BLaER1 (cell line): ENCODE measurements around the gene DHRS13.

Experiments
- H3K27ac ChIP-seq: shearing (Covaris generic); formaldehyde crosslinking; 2 replicates; pipeline ENCODE4 v1.8.1; 2022
- H3K27me3 ChIP-seq: shearing (Covaris generic); formaldehyde crosslinking; 2 replicates; pipeline ENCODE4 v1.8.1; 2022
- H3K36me3 ChIP-seq: shearing (Covaris generic); formaldehyde crosslinking; 2 replicates; pipeline ENCODE4 v1.8.1; 2022
- H3K4me1 ChIP-seq: shearing (Covaris generic); formaldehyde crosslinking; 2 replicates; pipeline ENCODE4 v1.8.1; 2022
- H3K4me2 ChIP-seq: shearing (Covaris generic); formaldehyde crosslinking; 2 replicates; pipeline ENCODE4 v1.8.1; 2022
- H3K4me3 ChIP-seq: shearing (Covaris generic); formaldehyde crosslinking; 2 replicates; pipeline ENCODE4 v1.8.1; 2022
- H3K9ac ChIP-seq: shearing (Covaris generic); formaldehyde crosslinking; 2 replicates; pipeline ENCODE4 v1.8.1; 2022
- H3K9me3 ChIP-seq: shearing (Covaris generic); formaldehyde crosslinking; 2 replicates; pipeline ENCODE4 v1.8.1; 2022
- H4K20me1 ChIP-seq: shearing (Covaris generic); formaldehyde crosslinking; 2 replicates; pipeline ENCODE4 v1.8.1; 2022
- Cebpa-rat ChIP-seq: shearing (Covaris generic); IDR thresholded peaks from 2 replicates; pipeline ENCODE4 v1.8.1; 2022

DHRS13 gene

GRCh38 chr17:28887871-28888471, 14.9 kb downstream of the DHRS13 start:
- H3K9me3 ChIP-seq: peaks cover 3% of the 10 kb centered on the region; the same call in 1 of the 2 replicates
- no peak for TF ChIP-seq Cebpa-rat
- peak overlapping the region; percentile 98 for H3K4me2 ChIP-seq
- H3K27me3 ChIP-seq: no peaks in the 10 kb centered on the region
- H3K36me3 ChIP-seq: peaks cover 61% of the 10 kb centered on the region
- H3K4me3 ChIP-seq: no peak overlapping the region
- peaks cover 62% of the 10 kb centered on the region for H4K20me1 ChIP-seq
- no peak overlapping the region for H3K27ac ChIP-seq
- no peak overlapping the region for H3K9ac ChIP-seq
- H3K4me1 ChIP-seq: peaks cover 96% of the 10 kb centered on the region

GRCh38 chr17:28885951-28886350, 16.9 kb downstream of the DHRS13 start:
- peaks cover 62% of the 10 kb centered on the region for H4K20me1 ChIP-seq
- H3K4me3 ChIP-seq: no peak overlapping the region
- no peak for TF ChIP-seq Cebpa-rat
- no peaks in the 10 kb centered on the region for H3K27me3 ChIP-seq
- H3K27ac ChIP-seq: peak overlapping the region; percentile 31; the same call in 1 of the 2 replicates
- H3K36me3 ChIP-seq: peaks cover 72% of the 10 kb centered on the region
- no peak overlapping the region for H3K9ac ChIP-seq
- peak overlapping the region; percentile 43 for H3K4me2 ChIP-seq
- peaks cover 81% of the 10 kb centered on the region for H3K4me1 ChIP-seq
- H3K9me3 ChIP-seq: peaks cover 3% of the 10 kb centered on the region; the same call in 1 of the 2 replicates

- Histone ChIP-seq H4K20me1 (peaks cover 62% of the 10 kb centered on the region), H3K27ac (no peak overlapping the region), H3K4me1 (peaks cover 76% of the 10 kb centered on the region), H3K27me3 (no peaks in the 10 kb centered on the region), H3K9me3 (no peaks in the 10 kb centered on the region), H3K36me3 (peaks cover 74% of the 10 kb centered on the region), H3K4me3 (no peak overlapping the region), H3K4me2 (peak overlapping the region; percentile 43; the same call in 1 of the 2 replicates), H3K9ac (no peak overlapping the region)
- TF ChIP-seq Cebpa-rat: no peak
These were observed 17.5 kb downstream of the DHRS13 start for GRCh38 chr17:28885363-28885762.

- TF ChIP-seq Cebpa-rat: no peak
- Histone ChIP-seq H3K4me1 (peaks cover 63% of the 10 kb centered on the region), H3K27ac (0 out of 2 replicates have a peak overlapping the region, but pooled peaks have one; percentile 22), H3K4me3 (no peak overlapping the region), H3K4me2 (peak overlapping the region; percentile 42), H3K9me3 (no peaks in the 10 kb centered on the region), H3K36me3 (peaks cover 87% of the 10 kb centered on the region), H3K27me3 (no peaks in the 10 kb centered on the region), H4K20me1 (peaks cover 55% of the 10 kb centered on the region), H3K9ac (no peak overlapping the region)
These were observed 18.7 kb downstream of the DHRS13 start for GRCh38 chr17:28883967-28884702.

GRCh38 chr17:28882154-28882895, 20.6 kb downstream of the DHRS13 start:
- no peaks in the 10 kb centered on the region for H3K9me3 ChIP-seq
- no peak overlapping the region for H3K4me3 ChIP-seq
- TF ChIP-seq Cebpa-rat: no peak
- no peak overlapping the region for H3K9ac ChIP-seq
- peaks cover 46% of the 10 kb centered on the region for H3K4me1 ChIP-seq
- peaks cover 94% of the 10 kb centered on the region for H3K36me3 ChIP-seq
- H3K4me2 ChIP-seq: no peak overlapping the region
- H3K27me3 ChIP-seq: no peaks in the 10 kb centered on the region
- no peak overlapping the region for H3K27ac ChIP-seq
- peaks cover 39% of the 10 kb centered on the region; the same call in 1 of the 2 replicates for H4K20me1 ChIP-seq

GRCh38 chr17:28881533-28882056, 21.3 kb downstream of the DHRS13 start:
- Histone ChIP-seq H3K36me3 (peaks cover 88% of the 10 kb centered on the region), H3K27ac (no peak overlapping the region)
- no peak for TF ChIP-seq Cebpa-rat

GRCh38 chr17:28880572-28880945, 22.3 kb downstream of the DHRS13 start:
- H3K27ac ChIP-seq: no peak overlapping the region
- no peak for TF ChIP-seq Cebpa-rat
- H3K9me3 ChIP-seq: no peaks in the 10 kb centered on the region
- no peaks in the 10 kb centered on the region for H3K27me3 ChIP-seq
- no peak overlapping the region for H3K4me3 ChIP-seq
- no peak overlapping the region for H3K9ac ChIP-seq
- H3K36me3 ChIP-seq: peaks cover 78% of the 10 kb centered on the region
- H3K4me1 ChIP-seq: peaks cover 29% of the 10 kb centered on the region
- no peak overlapping the region for H3K4me2 ChIP-seq
- H4K20me1 ChIP-seq: peaks cover 22% of the 10 kb centered on the region; the same call in 1 of the 2 replicates

More at GRCh38 chr17:28881533-28882056, 21.3 kb downstream of the DHRS13 start:
- H3K9me3 ChIP-seq: no peaks in the 10 kb centered on the region
- no peak overlapping the region for H3K4me3 ChIP-seq
- H3K4me1 ChIP-seq: peaks cover 39% of the 10 kb centered on the region
- H3K27me3 ChIP-seq: no peaks in the 10 kb centered on the region
- H3K9ac ChIP-seq: no peak overlapping the region
- peaks cover 33% of the 10 kb centered on the region; the same call in 1 of the 2 replicates for H4K20me1 ChIP-seq
- H3K4me2 ChIP-seq: no peak overlapping the region

- Histone ChIP-seq H3K36me3 (peaks cover 73% of the 10 kb centered on the region), H3K27me3 (no peaks in the 10 kb centered on the region), H3K9me3 (no peaks in the 10 kb centered on the region), H4K20me1 (peaks cover 17% of the 10 kb centered on the region; the same call in 1 of the 2 replicates), H3K9ac (no peak overlapping the region), H3K27ac (no peak overlapping the region), H3K4me2 (no peak overlapping the region), H3K4me1 (peaks cover 24% of the 10 kb centered on the region), H3K4me3 (no peak overlapping the region)
- no peak for TF ChIP-seq Cebpa-rat
These were observed 22.9 kb downstream of the DHRS13 start for GRCh38 chr17:28879886-28880571.

GRCh38 chr17:28878981-28879380, 23.9 kb downstream of the DHRS13 start:
- Histone ChIP-seq H3K4me3 (no peak overlapping the region), H3K4me1 (0 out of 2 replicates have a peak, but pooled peaks cover 13% of the 10 kb centered on the region), H3K27ac (no peak overlapping the region), H3K36me3 (peaks cover 62% of the 10 kb centered on the region), H3K9me3 (no peaks in the 10 kb centered on the region), H3K9ac (no peak overlapping the region), H3K27me3 (no peaks in the 10 kb centered on the region), H3K4me2 (no peak overlapping the region), H4K20me1 (peaks cover 8% of the 10 kb centered on the region; the same call in 1 of the 2 replicates)
- no peak for TF ChIP-seq Cebpa-rat
